SK-N-SH (cell line): ENCODE data around the gene SETDB2. TPM values are rescaled to one million over a fixed set of nuclear protein-coding genes. Genes with fewer than 3 reads are reported as not detected.

ENCODE experiments used
- CTCF ChIA-PET: fragments of 300-600, 350-600 bp; formaldehyde crosslinking; extraction: SDS; loops from one replicate; lab custom pipeline; 2021; lab: Yijun Ruan, JAX
- POLR2A ChIA-PET: fragments of 350-600 bp; sonication (Branson Sonifier 250); formaldehyde crosslinking; extraction: SDS; loops from one replicate; lab custom pipeline; 2020; ENCODE audit warnings: antibody characterized with exemption, inconsistent platforms; lab: Yijun Ruan, JAX
- DNase-seq: peaks from one replicate; pipeline ENCODE4 v3.0.0; 2012
- H2AFZ ChIP-seq: fragments of 200-600 bp; sonication (generic); 2 replicates; pipeline ENCODE4 v1.8.1; 2016; ENCODE audit warnings: antibody characterized with exemption, mild to moderate bottlenecking, low read depth
- H3F3A ChIP-seq: fragments of 200-600 bp; sonication (generic); replicated peaks from 2 replicates; pipeline ENCODE3; 2016; ENCODE audit warnings: antibody characterized with exemption, mild to moderate bottlenecking; ENCODE audit not compliant: insufficient read depth
- H3K27ac ChIP-seq, 2 experiments: fragments of 200-500 bp in 1 of 2; fragments of 200-600 bp in 1 of 2; sonication (Bioruptor generic) in 1 of 2; sonication (generic), shearing (Covaris generic) in 1 of 2; 2 replicates each; pipeline versions ENCODE4 v1.5.1 to v1.6.1; 2014 to 2016; ENCODE audit warnings: low read depth in 2 of 2, inconsistent platforms in 1 of 2, low read length in 1 of 2, mild to moderate bottlenecking in 1 of 2, mixed read lengths in 1 of 2
- H3K27me3 ChIP-seq: fragments of 200-600 bp; sonication (generic), shearing (Covaris generic); 2 replicates; pipeline ENCODE4 v1.6.1; 2016; ENCODE audit warnings: mixed run types; ENCODE audit not compliant: insufficient read depth
- H3K36me3 ChIP-seq, 2 experiments: fragments of 200-500 bp in 1 of 2; fragments of 200-600 bp in 1 of 2; sonication (Bioruptor generic) in 1 of 2; sonication (generic) in 1 of 2; replicated peaks in 1 of 2; 2 replicates each; pipeline versions ENCODE3 to v1.5.1; 2014 to 2016; ENCODE audit warnings: low read length in 1 of 2, mild to moderate bottlenecking in 1 of 2; ENCODE audit not compliant: insufficient read depth in 2 of 2, control insufficient read depth in 1 of 2
- H3K4me1 ChIP-seq, 2 experiments: fragments of 200-500 bp in 1 of 2; fragments of 200-600 bp in 1 of 2; sonication (Bioruptor generic) in 1 of 2; sonication (generic), shearing (Covaris generic) in 1 of 2; 2 replicates each; pipeline versions ENCODE4 v1.5.1 to v1.6.1; 2014 to 2016; ENCODE audit warnings: low read depth in 1 of 2, low read length in 1 of 2, mixed run types in 1 of 2; ENCODE audit not compliant: insufficient read depth in 2 of 2, control insufficient read depth in 1 of 2
- H3K4me2 ChIP-seq: fragments of 200-600 bp; sonication (generic), shearing (Covaris generic); 2 replicates; pipeline ENCODE4 v1.6.1; 2017; ENCODE audit warnings: mixed run types
- H3K4me3 ChIP-seq, 2 experiments: fragments of 200-500 bp in 1 of 2; fragments of 200-600 bp in 1 of 2; sonication (Bioruptor generic) in 1 of 2; sonication (generic), shearing (Covaris generic) in 1 of 2; 2 replicates each; pipeline versions ENCODE4 v1.5.1 to v1.8.1; 2014 to 2016; ENCODE audit warnings: low read depth in 2 of 2, inconsistent platforms in 1 of 2, low read length in 1 of 2, mild to moderate bottlenecking in 1 of 2, mixed read lengths in 1 of 2, moderate library complexity in 1 of 2
- H3K79me2 ChIP-seq: fragments of 200-600 bp; sonication (generic); 2 replicates; pipeline ENCODE4 v1.8.1; 2017; ENCODE audit warnings: mild to moderate bottlenecking; ENCODE audit not compliant: insufficient read depth
- H3K9ac ChIP-seq: fragments of 200-600 bp; sonication (generic); 2 replicates; pipeline ENCODE4 v1.6.1; 2017; ENCODE audit warnings: mixed run types
- H3K9me2 ChIP-seq: fragments of 200-600 bp; sonication (generic); 2 replicates; pipeline ENCODE4 v1.6.1; 2017; ENCODE audit warnings: mixed run types
- H3K9me3 ChIP-seq: fragments of 200-600 bp; sonication (generic); 2 replicates; pipeline ENCODE4 v1.6.1; 2017; ENCODE audit warnings: mixed run types, mild to moderate bottlenecking, moderate library complexity
- H4K20me1 ChIP-seq: fragments of 200-600 bp; sonication (generic); 2 replicates; pipeline ENCODE4 v1.6.1; 2017; ENCODE audit warnings: mild to moderate bottlenecking, mixed run types; ENCODE audit not compliant: insufficient read depth
- EP300 ChIP-seq, 2 experiments: IDR thresholded peaks; 2 replicates each; pipeline versions ENCODE4 v1.4.0 to v1.6.1; 2012; ENCODE audit warnings: borderline replicate concordance in 1 of 2, low read depth in 1 of 2, low read length in 1 of 2
- FOSL2 ChIP-seq: IDR thresholded peaks from 2 replicates; pipeline ENCODE4 v1.4.0; 2012; ENCODE audit warnings: low read depth, mild to moderate bottlenecking, moderate library complexity, borderline replicate concordance
- FOXJ3 ChIP-seq: sonication (generic); formaldehyde crosslinking; IDR thresholded peaks from 2 replicates; pipeline ENCODE4 v1.5.1; 2020; ENCODE audit warnings: mild to moderate bottlenecking, missing genetic modification reagents
- FOXM1 ChIP-seq: IDR thresholded peaks from 2 replicates; pipeline ENCODE4 v1.4.0; 2012; ENCODE audit warnings: low read depth, mild to moderate bottlenecking
- GATA2 ChIP-seq: sonication (generic); formaldehyde crosslinking; IDR thresholded peaks from 2 replicates; pipeline ENCODE4 v1.5.0; 2020; ENCODE audit warnings: mild to moderate bottlenecking, missing genetic modification reagents
- JUND ChIP-seq: IDR thresholded peaks from 2 replicates; pipeline ENCODE4 v1.4.0; 2012
- MXI1 ChIP-seq: IDR thresholded peaks from 2 replicates; pipeline ENCODE4 v1.6.1; 2012; ENCODE audit warnings: mild to moderate bottlenecking, low read depth, low read length, improper control_type of control experiment
- NRF1 ChIP-seq: IDR thresholded peaks from 2 replicates; pipeline ENCODE4 v1.6.1; 2012; ENCODE audit warnings: low read depth, mild to moderate bottlenecking, low read length
- POLR2AphosphoS5 ChIP-seq: IDR thresholded peaks from 2 replicates; pipeline ENCODE4 v1.6.1; 2012; ENCODE audit warnings: low read depth, low read length
- RFX5 ChIP-seq: IDR thresholded peaks from 2 replicates; pipeline ENCODE4 v1.6.1; 2012; ENCODE audit warnings: mild to moderate bottlenecking, improper control_type of control experiment, low read length
- SIN3A ChIP-seq: IDR thresholded peaks from 2 replicates; pipeline ENCODE4 v1.6.1; 2012; ENCODE audit warnings: low read depth, mild to moderate bottlenecking, low read length, moderate library complexity, borderline replicate concordance
- TEAD4 ChIP-seq: IDR thresholded peaks from 2 replicates; pipeline ENCODE4 v1.4.0; 2012; ENCODE audit warnings: mild to moderate bottlenecking, borderline replicate concordance; ENCODE audit not compliant: insufficient read depth
- YY1 ChIP-seq: IDR thresholded peaks from 2 replicates; pipeline ENCODE4 v1.4.0; 2012; ENCODE audit warnings: low read depth, mild to moderate bottlenecking
- WGBS: methylation state at CpG from one replicate; pipeline ENCODE4 v1.1.6; 2017; ENCODE audit warnings: low lambda C conversion rate; 5-methylcytosine and 5-hydroxymethylcytosine counted together
- polyA plus RNA-seq, 3 experiments: library from polyadenylated mRNA; depleted of rRNA; stranded (reverse); fragments of >200 nt; gene quantifications; 2 replicates each; pipeline ENCODE4 v1.2.3, GENCODE V29; 2012
- TF ChIP-seq, protein P1 (sequence below): IDR thresholded peaks from 2 replicates; pipeline ENCODE4 v1.4.0; 2012; ENCODE audit warnings: low read depth, borderline replicate concordance

Gene SETDB2
- polyA plus RNA-seq, 1 of the 3 experiments (the other 2 are of a cell fraction): 1.9 TPM

DNA sequence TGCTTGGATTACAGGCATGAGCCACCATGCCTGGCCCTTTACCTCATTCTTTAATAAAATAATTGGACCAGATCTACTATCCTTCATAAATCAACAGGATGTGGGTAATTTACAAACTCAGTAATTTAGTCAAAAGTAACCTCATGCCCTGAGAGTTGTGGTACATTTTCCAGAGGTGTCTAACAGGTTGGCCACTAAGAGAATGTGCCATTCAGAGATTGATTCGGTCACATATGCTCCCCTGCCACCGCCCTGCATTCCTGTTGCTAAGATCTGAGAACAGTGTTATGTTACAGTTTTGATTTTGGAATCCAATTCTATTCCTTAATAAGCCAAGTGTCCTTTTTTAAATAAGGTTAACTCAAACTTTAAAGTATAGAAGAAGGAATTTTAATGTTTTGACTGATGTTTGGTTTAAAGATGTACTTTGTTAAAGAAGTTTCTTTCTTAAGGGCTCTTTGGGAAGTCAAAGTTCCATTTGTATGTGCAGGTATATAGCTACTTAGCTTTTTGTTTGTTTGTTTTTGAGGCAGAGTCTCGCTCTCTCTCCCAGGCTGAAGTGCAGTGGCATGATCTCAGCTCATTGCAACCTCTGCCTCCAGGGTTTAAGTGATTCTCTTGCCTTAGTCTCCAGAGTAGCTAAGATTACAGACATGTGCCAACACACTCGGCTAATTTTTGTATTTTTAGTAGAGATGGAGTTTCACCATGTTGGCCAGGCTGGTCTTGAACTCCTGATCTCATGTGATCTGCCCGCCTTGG, 80.8 kb downstream of the SETDB2 start:
- Histone ChIP-seq H3K79me2 (no peaks in the 10 kb centered on the region), H3F3A (peaks cover 3% of the 10 kb centered on the region), H4K20me1 (no peaks in the 10 kb centered on the region), H3K27ac (no peak overlapping the region), H3K4me3 (no peak overlapping the region), H3K36me3 (peaks cover 8 to 22% of the 10 kb centered on the region in 2 experiments), H3K9me3 (no peaks in the 10 kb centered on the region), H3K9ac (no peak overlapping the region), H2AFZ (no peak overlapping the region), H3K27me3 (no peaks in the 10 kb centered on the region), H3K4me2 (no peak overlapping the region), H3K9me2 (no peaks in the 10 kb centered on the region), H3K4me1 (no peaks in the 10 kb centered on the region)
- no peak for DNase-seq
- ChIA-PET CTCF (interaction anchor here (1.0 to 1.3 kb wide), 2 partner anchors 12 to 29 kb away, joined by 3 to 4 read pairs; partner anchors contain the start of gene PHF11), POLR2A (no interaction called here)
- TF ChIP-seq TEAD4 (no peak), SIN3A (no peak), JUND (no peak)
- 94% methylated on average over 5 of the region's 5 CpGs for WGBS

DNA sequence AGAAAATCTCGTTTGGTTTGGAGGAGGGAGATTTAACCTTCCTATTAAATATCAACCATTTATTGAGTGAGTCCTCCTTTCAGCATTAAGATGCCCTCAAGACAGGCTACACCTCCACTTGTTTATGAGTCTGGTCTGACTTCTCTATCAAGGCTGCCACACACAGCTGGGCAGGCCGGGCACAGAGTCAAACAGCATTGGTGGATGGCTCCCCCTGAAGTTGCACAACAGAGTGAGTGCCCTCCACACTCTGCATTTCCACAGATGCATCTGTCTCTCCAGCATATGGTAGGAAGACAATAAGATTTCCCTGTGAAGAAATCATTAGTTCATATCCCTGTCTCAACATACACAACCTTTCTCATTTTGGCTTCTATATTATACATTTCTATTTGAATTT, 83.0 kb downstream of the SETDB2 start:
- Histone ChIP-seq H3K9me3 (no peaks in the 10 kb centered on the region), H3K36me3 (peaks cover 17 to 30% of the 10 kb centered on the region in 2 experiments), H3F3A (peaks cover 3% of the 10 kb centered on the region), H3K4me1 (no peaks in the 10 kb centered on the region), H3K27ac (no peak overlapping the region), H3K9me2 (no peaks in the 10 kb centered on the region), H3K9ac (no peak overlapping the region), H2AFZ (no peak overlapping the region), H3K4me3 (no peak overlapping the region), H3K27me3 (no peaks in the 10 kb centered on the region), H3K79me2 (no peaks in the 10 kb centered on the region), H4K20me1 (no peaks in the 10 kb centered on the region), H3K4me2 (no peak overlapping the region)
- POLR2A ChIA-PET: no interaction called here
- 93% methylated on average over 2 of the region's 2 CpGs for WGBS
- no peak for DNase-seq
- TF ChIP-seq MXI1: no peak
- no peak for TF ChIP-seq TEAD4
- TF ChIP-seq FOXJ3 (CRISPR knock-in tag): no peak
- TF ChIP-seq FOSL2: no peak
- TF ChIP-seq RFX5: no peak
- no peak for TF ChIP-seq GATA2
- no peak for TF ChIP-seq YY1
- TF ChIP-seq POLR2AphosphoS5: no peak
- TF ChIP-seq FOXM1: no peak
- no peak for TF ChIP-seq EP300 (IDR thresholded peaks at IDR 0.05; ENCODE audit: borderline replicate concordance in 1 of 2, low read depth in 1 of 2, low read length in 1 of 2)
- TF ChIP-seq NRF1: no peak
- TF ChIP-seq, protein P1, sequence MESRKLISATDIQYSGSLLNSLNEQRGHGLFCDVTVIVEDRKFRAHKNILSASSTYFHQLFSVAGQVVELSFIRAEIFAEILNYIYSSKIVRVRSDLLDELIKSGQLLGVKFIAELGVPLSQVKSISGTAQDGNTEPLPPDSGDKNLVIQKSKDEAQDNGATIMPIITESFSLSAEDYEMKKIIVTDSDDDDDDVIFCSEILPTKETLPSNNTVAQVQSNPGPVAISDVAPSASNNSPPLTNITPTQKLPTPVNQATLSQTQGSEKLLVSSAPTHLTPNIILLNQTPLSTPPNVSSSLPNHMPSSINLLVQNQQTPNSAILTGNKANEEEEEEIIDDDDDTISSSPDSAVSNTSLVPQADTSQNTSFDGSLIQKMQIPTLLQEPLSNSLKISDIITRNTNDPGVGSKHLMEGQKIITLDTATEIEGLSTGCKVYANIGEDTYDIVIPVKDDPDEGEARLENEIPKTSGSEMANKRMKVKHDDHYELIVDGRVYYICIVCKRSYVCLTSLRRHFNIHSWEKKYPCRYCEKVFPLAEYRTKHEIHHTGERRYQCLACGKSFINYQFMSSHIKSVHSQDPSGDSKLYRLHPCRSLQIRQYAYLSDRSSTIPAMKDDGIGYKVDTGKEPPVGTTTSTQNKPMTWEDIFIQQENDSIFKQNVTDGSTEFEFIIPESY: no peak
- CTCF ChIA-PET: no interaction called here
